Omental fat pad (tissue), 4 donors: Measurements from ENCODE around the gene SGSM1. TPM values are rescaled to one million over a fixed set of nuclear protein-coding genes. Genes with fewer than 3 reads are reported as not detected.
"Not testable (repeated sequence)": the region's sequence is repeated elsewhere in the genome, so short reads cannot be mapped to it uniquely, and the experiment has no call there.

Experiments
- ATAC-seq: fragments of 150-250 bp; one replicate; pipeline ENCODE4 v1.9.1; 2016; ENCODE audit warnings: mild to moderate bottlenecking, moderate library complexity; ENCODE audit not compliant: low FRiP score
- DNase-seq: peaks from one replicate; pipeline ENCODE4 v3.0.0-alpha.2; 2019; ENCODE audit warnings: low spot score
- CTCF ChIP-seq, 3 donors: fragments of 450-650 bp; IDR thresholded peaks; one replicate each; pipeline ENCODE4 v1.5.1; 2016 to 2017; ENCODE audit warnings: antibody characterized with exemption in 3 of 3, mild to moderate bottlenecking in 3 of 3, moderate library complexity in 2 of 3
- total RNA-seq, 4 donors: library from RNA; depleted of rRNA; stranded (reverse); fragments of >200 nt; gene quantifications; one replicate each; pipeline ENCODE4 v1.1.0, GENCODE V29; 2016

The SGSM1 gene
- total RNA-seq, 4 donors from 2014 or later = 0.12 to 2.4 (median 0.62) TPM

DNA sequence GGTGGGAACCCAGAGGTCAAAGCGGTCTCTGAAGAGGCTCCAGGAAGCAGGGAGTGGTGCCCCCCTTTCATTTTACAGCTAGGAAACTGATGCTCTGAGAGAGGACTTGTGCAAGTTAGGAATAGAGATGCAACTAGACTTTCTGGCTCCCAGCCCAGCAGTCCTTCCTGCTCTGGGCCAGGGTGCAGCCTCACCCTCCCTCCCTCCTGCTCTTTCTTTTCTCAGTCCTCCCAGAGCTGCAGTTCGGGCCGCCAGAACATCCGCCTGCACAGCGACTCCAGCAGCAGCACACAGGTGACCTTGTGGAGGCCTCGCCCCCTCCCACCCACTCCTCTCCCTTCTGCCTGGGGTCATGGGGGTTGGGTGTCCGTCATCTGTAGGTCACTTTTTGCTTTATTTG, 89.0 kb downstream of the SGSM1 start:
- no peak for TF ChIP-seq CTCF (IDR thresholded peaks at IDR 0.05)
- DNase-seq = no peak
- peak; percentile 26 for ATAC-seq

- DNase-seq (no peak), ATAC-seq (no peak)
- no peak for TF ChIP-seq CTCF (IDR thresholded peaks at IDR 0.05)
Observed at GRCh38 chr22:24901448-24901847, 95.4 kb downstream of the SGSM1 start.

DNA sequence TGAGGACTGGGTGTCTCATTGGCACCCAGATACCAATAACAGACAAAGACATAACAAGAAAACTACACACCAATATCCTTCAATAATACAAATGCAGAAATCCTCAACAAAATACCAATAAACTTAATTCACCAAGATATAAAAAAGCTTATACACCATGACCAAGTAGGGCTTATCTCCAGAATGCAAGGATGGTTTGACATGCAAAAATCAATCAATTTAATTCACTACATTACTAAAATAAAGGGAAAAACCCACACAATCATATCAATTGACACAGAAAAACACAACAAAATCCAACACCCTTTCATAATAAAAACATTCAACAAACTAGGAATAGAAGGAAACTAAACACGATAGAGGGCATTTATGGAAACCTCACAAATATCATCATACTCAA, 99.9 kb downstream of the SGSM1 start:
- DNase-seq (no peak), ATAC-seq (no peak)
- no peak for TF ChIP-seq CTCF (IDR thresholded peaks at IDR 0.05)

DNA sequence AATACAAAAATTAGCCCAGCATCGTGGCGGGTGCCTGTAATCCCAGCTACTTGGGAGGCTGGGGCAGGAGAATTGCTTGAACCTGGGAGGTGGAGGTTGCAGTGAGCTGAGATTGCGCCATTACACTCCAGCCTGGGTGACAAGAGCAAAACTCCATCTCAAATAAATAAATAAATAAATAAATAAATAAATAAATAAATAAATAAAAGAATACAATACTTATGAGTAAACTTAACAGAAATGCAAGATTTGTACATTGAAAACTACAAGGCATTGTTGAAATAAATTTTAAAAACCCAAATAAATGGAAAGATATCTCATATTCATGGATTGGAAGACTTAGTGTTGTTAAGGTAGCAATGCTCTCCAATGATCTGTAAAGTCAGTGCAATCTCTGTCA, 101.1 kb downstream of the SGSM1 start:
- DNase-seq, ATAC-seq: not testable (repeated sequence)

GRCh38 chr22:24920029-24920428, 114.0 kb downstream of the SGSM1 start:
- no peak for TF ChIP-seq CTCF (IDR thresholded peaks at IDR 0.05)
- DNase-seq (no peak), ATAC-seq (no peak)

GRCh38 chr22:24925586-24926427, 119.8 kb downstream of the SGSM1 start:
- TF ChIP-seq CTCF (IDR thresholded peaks at IDR 0.05) = no peak
- DNase-seq (no peak), ATAC-seq (no peak)

DNA sequence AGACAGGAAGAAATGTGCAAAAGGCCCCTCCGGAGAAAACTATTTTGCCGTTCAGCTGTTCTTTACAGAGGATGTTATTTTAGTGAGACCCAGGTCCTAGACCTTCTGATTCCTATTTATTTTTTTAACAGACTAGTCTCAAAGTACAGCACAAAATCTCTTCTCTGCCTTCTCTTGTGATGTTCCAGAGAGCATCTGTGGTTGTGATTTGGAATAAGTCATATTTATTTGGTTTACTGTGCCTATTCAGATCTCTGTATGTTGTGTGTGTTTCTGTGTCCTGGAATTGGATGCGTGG, 120.4 kb downstream of the SGSM1 start:
- DNase-seq (no peak), ATAC-seq (no peak)
- TF ChIP-seq CTCF (IDR thresholded peaks at IDR 0.05) = no peak
